Measurements from ENCODE around the gene MSH5. TPM values are rescaled to one million over a fixed set of nuclear protein-coding genes. Genes with fewer than 3 reads are reported as not detected.

MSH5 gene
- total RNA-seq, 3 donors from 2014 or later, result 14.1 to 29.9 (median 29.7) TPM

DNA sequence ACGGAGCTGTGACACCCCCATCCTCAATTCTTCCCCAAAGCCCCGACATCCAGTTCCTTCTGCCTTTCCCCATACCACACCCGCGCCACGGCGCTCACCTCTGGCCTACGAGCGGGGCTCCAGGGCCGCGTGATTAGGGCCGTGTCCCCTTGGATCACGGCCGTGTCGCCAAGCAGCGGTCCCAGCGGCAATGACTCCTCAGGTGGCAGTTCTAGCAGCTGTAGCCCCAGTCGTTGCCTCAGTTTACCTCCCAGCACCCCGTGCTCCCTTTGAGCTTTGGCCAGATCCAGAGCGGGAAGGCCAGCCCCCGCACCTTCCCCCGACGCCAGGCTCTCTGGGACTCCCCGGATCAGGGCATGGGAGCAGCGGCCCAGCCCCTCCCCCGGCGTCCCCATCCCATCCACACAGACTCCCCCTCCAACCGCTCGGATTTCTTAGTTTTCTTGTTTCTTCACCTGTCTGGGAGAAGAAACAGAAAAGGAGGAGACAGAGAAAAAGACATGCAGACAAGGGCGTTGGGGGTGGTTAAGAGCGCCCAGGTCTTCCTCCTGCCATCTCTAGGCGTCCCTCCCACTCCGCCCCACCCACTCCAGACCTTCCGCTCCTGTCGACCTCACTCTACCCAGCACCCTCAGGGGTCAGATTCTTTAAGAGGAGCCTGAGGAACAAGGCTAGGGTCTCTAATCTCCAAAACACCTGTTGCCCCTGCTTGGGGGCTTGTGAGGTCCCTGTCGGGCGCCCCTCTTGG is 10.9 kb upstream of the MSH5 start, which contains the start of gene DDAH2:
TSS of gene DDAH2 (minus strand) at position 533 of the 748 bp plus-strand sequence. CDS start at position 395, 138 bp downstream.
- intact Hi-C loops (cut with DNase I, micrococcal nuclease), result no loop called here
- ATAC-seq (peak; percentile 57), DNase-seq (peak; percentile 42 to 76 (median 64))
- Histone ChIP-seq H3K4me3 (peak within 1 kb of the TSS; percentile 33), H3K36me3 (ENCODE audit: low read depth) (peaks cover 7% of the 10 kb centered on the region), H3K4me1 (ENCODE audit: low read depth) (peaks cover 26% of the 10 kb centered on the region), H3K9me3 (no peaks in the 10 kb centered on the region)
- TF ChIP-seq, protein P1, sequence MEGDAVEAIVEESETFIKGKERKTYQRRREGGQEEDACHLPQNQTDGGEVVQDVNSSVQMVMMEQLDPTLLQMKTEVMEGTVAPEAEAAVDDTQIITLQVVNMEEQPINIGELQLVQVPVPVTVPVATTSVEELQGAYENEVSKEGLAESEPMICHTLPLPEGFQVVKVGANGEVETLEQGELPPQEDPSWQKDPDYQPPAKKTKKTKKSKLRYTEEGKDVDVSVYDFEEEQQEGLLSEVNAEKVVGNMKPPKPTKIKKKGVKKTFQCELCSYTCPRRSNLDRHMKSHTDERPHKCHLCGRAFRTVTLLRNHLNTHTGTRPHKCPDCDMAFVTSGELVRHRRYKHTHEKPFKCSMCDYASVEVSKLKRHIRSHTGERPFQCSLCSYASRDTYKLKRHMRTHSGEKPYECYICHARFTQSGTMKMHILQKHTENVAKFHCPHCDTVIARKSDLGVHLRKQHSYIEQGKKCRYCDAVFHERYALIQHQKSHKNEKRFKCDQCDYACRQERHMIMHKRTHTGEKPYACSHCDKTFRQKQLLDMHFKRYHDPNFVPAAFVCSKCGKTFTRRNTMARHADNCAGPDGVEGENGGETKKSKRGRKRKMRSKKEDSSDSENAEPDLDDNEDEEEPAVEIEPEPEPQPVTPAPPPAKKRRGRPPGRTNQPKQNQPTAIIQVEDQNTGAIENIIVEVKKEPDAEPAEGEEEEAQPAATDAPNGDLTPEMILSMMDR (IDR thresholded peaks at IDR 0.05), result no peak

- TF ChIP-seq, protein P1 (IDR thresholded peaks at IDR 0.05), result peak; percentile 54
- intact Hi-C loops (cut with DNase I, micrococcal nuclease), result no loop called here
- peak; percentile 96 to 98 (median 97) for DNase-seq
Measured at GRCh38 chr6:31729515-31729978, 10.3 kb upstream of the MSH5 start.

DNA sequence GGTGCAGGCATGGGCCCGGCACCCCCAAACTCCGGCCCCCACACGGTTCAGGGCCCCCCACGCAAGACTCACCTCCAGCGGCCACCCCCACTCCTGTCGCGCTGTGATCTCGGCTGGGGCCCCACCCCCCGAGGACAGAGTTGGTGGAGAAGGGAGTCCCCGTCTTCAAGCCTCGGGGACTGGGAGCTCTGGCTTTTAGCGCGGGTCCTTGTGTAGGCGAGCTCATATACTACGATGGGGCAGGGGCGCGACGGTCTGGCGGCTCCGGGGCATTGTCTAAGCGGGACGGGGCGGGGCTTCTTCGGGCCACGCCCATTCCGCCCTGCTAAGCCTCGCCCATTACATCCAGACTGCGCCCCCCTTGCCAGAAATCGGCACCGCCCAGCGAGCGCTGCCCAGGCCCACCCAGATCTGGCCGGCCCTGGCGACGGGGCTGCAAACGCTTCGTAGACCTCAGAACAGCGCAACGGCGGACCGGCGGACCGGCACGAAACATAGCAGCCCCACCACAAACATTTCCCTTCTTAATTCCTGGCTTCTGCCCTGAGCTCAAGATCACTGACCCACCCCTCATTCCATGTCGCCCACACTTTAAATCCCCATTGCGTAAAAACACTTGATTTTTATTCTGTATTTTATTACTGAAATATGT is 9.7 kb upstream of the MSH5 start:
- peaks cover 7% of the 10 kb centered on the region for H3K36me3 ChIP-seq (ENCODE audit: low read depth)

More at GRCh38 chr6:31729515-31729978, 10.3 kb upstream of the MSH5 start:
- Histone ChIP-seq H3K36me3 (ENCODE audit: low read depth) (peaks cover 7% of the 10 kb centered on the region), H3K4me3 (peak overlapping the region; percentile 33), H3K9me3 (no peaks in the 10 kb centered on the region), H3K4me1 (ENCODE audit: low read depth) (peaks cover 32% of the 10 kb centered on the region)
- peak; percentile 85 for ATAC-seq

DNA sequence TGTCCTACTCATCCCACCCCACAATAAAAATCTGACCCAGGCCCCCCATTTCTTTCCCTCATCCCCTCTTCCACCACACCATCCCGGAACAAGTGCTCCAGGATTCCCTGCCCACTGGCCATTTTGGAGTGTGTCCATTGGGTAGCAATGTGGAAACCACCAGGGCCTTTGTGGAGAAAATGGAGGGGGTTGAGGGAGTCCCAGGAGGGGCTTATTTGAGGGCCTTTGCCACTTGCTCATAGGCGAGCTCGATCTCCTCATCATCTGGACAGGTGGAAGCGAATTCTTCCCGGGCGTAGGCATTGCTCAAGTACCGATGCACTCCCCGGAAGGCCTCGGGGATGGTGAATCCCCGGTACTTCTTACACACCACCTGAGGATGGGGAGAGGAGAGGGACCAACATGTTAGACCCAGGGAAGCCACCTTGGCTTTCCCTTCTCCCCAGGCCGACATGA is 9.1 kb upstream of the MSH5 start:
- H3K4me3 ChIP-seq, result no peak overlapping the region
- intact Hi-C loops (cut with DNase I, micrococcal nuclease), result loop anchor here in 1 of 2 donors (5.0 kb wide), 1 partner anchor 102 kb away; no protein-coding TSS in a partner anchor
- DNase-seq (no peak), ATAC-seq (no peak)
- H3K9me3 ChIP-seq, result no peaks in the 10 kb centered on the region
- TF ChIP-seq, protein P1 (IDR thresholded peaks at IDR 0.05), result no peak
- H3K36me3 ChIP-seq (ENCODE audit: low read depth), result peaks cover 7% of the 10 kb centered on the region
- H3K4me1 ChIP-seq (ENCODE audit: low read depth), result peaks cover 33% of the 10 kb centered on the region

More for the DNA sequence above, 9.7 kb upstream of the MSH5 start:
- ATAC-seq (peak; percentile 70), DNase-seq (peak; percentile 92 to 94 (median 93))
- TF ChIP-seq, protein P1 (IDR thresholded peaks at IDR 0.05), result no peak
- H3K4me3 ChIP-seq, result peak overlapping the region; percentile 33
- no peaks in the 10 kb centered on the region for H3K9me3 ChIP-seq
- intact Hi-C loops (cut with DNase I, micrococcal nuclease), result loop anchor here in 1 of 2 donors (5.0 kb wide), 1 partner anchor 102 kb away; no protein-coding TSS in a partner anchor
- H3K4me1 ChIP-seq (ENCODE audit: low read depth), result peaks cover 34% of the 10 kb centered on the region

DNA sequence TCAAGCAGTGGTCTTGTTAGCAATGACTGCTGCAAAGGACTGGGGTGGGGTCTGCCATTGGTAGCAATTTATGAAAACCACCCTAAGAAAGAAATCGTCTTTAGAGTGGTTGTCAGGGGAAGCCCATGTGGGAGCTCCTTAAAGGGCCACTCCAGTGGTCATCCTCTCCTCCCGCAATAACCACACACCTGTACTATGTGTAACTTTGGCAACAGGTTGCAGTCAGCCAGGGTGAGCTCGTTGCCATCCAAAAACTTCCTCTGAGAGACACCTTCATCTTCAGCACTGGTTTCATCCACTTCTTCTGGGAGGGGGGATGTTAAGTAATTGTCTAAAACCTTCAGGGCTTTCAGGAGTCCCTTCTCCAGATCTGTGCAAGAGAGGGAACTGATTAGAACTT is 7.8 kb upstream of the MSH5 start:
- Histone ChIP-seq H3K9me3 (no peaks in the 10 kb centered on the region), H3K4me3 (no peak overlapping the region), H3K36me3 (ENCODE audit: low read depth) (peaks cover 7% of the 10 kb centered on the region), H3K4me1 (ENCODE audit: low read depth) (peaks cover 31% of the 10 kb centered on the region)
- DNase-seq (no peak), ATAC-seq (no peak)
- intact Hi-C loops (cut with DNase I, micrococcal nuclease), result loop anchor here in 1 of 2 donors (5.0 kb wide), 1 partner anchor 100 kb away; no protein-coding TSS in a partner anchor
- TF ChIP-seq, protein P1 (IDR thresholded peaks at IDR 0.05), result no peak

All from mucosa of descending colon (tissue), 3 donors.